Measurements from ENCODE around the gene TBC1D2B. TPM values are rescaled to one million over a fixed set of nuclear protein-coding genes. Genes with fewer than 3 reads are reported as not detected.

The TBC1D2B gene
- total RNA-seq, 1 experiment from 2014 or later = 18.3 TPM

- Mint-ChIP-seq H3K4me1 (peaks cover 27% of the 10 kb centered on the region), H3K27ac (peak overlapping the region; percentile 78)
- POLR2A ChIA-PET = interaction anchor here (0.5 to 1.0 kb wide), 3 partner anchors 13 to 226 kb away, joined by 3 read pairs; no protein-coding TSS in a partner anchor
Measured at GRCh38 chr15:78075490-78076230, 1.9 kb downstream of the TBC1D2B start.

More at GRCh38 chr15:78075490-78076230, 1.9 kb downstream of the TBC1D2B start:
- peak; percentile 62 for ATAC-seq
- H3K27me3 Mint-ChIP-seq (ENCODE audit: low read depth) = peaks cover 6% of the 10 kb centered on the region
- CTCF ChIA-PET = interaction anchor here (0.8 to 1.7 kb wide), 7 partner anchors 14 to 116 kb away, joined by 3 to 12 read pairs (median 5); no protein-coding TSS in a partner anchor
- H3K9me3 Mint-ChIP-seq = no peaks in the 10 kb centered on the region
- peak; percentile 33 for DNase-seq (ENCODE audit: low spot score)
- peaks cover 2% of the 10 kb centered on the region; the same call in 1 of the 2 replicates for H3K36me3 Mint-ChIP-seq
- TF ChIP-seq PRDM15 (CRISPR knock-in tag; IDR thresholded peaks at IDR 0.05) (peak; percentile 98), JUN (CRISPR knock-in tag; IDR thresholded peaks at IDR 0.05) (no peak), ZBTB43 (CRISPR knock-in tag; IDR thresholded peaks at IDR 0.05) (no peak), ZNF532 (CRISPR knock-in tag; IDR thresholded peaks at IDR 0.05; ENCODE audit: borderline replicate concordance) (no peak), ATF6 (CRISPR knock-in tag; IDR thresholded peaks at IDR 0.05) (no peak), IRF1 (CRISPR knock-in tag; IDR thresholded peaks at IDR 0.05) (no peak), ZNF423 (CRISPR knock-in tag; IDR thresholded peaks at IDR 0.05) (0 out of 2 replicates have a peak, but pooled peaks have one; percentile 18), ZNF219 (CRISPR knock-in tag; IDR thresholded peaks at IDR 0.05; ENCODE audit: borderline replicate concordance) (no peak), TP53 (CRISPR knock-in tag; IDR thresholded peaks at IDR 0.05) (no peak), ELF4 (CRISPR knock-in tag; IDR thresholded peaks at IDR 0.05; ENCODE audit: low read depth) (no peak)
- peak overlapping the region; percentile 96 for H3K4me3 Mint-ChIP-seq

All from WTC11 (cell line).